Keratinocyte (primary cell): Measurements from ENCODE around the gene AVL9.

Experiments used
- CTCF ChIP-seq, 3 experiments: IDR thresholded peaks in 1 of 3; conservative IDR thresholded peaks in 1 of 3; optimal IDR thresholded peaks in 1 of 3; 2 replicates in 2 of 3; 3 replicates in 1 of 3; pipeline versions ENCODE3 to v1.5.1; 2011; ENCODE audit warnings: low read length in 3 of 3, mild to moderate bottlenecking in 3 of 3, moderate library complexity in 2 of 3, control low read depth in 1 of 3, inconsistent platforms in 1 of 3; ENCODE audit not compliant: insufficient read depth in 2 of 3; ENCODE audit errors: extremely low read depth in 1 of 3
- EZH2 ChIP-seq: IDR thresholded peaks from one replicate; pipeline ENCODE4 v1.6.1; 2012; ENCODE audit warnings: inconsistent platforms, mild to moderate bottlenecking, low read length, moderate library complexity

- no peak for TF ChIP-seq CTCF (optimal IDR thresholded peaks at IDR 0.05 in 1 of 3, IDR thresholded peaks at IDR 0.05 in 1 of 3, conservative IDR thresholded peaks at IDR 0.05 in 1 of 3; ENCODE audit: extremely low read depth in 1 of 3, insufficient read depth in 2 of 3, low read length in 3 of 3)
- TF ChIP-seq EZH2: no peak
Measured at GRCh38 chr7:32532086-32532485, 36.8 kb downstream of the AVL9 start.
